ENCODE results near the gene CLIC4. TPM values are rescaled to one million over a fixed set of nuclear protein-coding genes. Genes with fewer than 3 reads are reported as not detected.

The CLIC4 gene
- total RNA-seq, 6 experiments from 2014 or later, result 517 to 729 (median 548) TPM

GRCh38 chr1:24859063-24860010 lies 114.1 kb downstream of the CLIC4 start:
- TF ChIP-seq CTCF (IDR thresholded peaks at IDR 0.05), result no peak
- H3K9me3 Mint-ChIP-seq, result no peaks in the 10 kb centered on the region
- H3K27me3 Mint-ChIP-seq (ENCODE audit: insufficient read depth), result peaks cover 7% of the 10 kb centered on the region
- DNase-seq, result no peak
- peaks cover 4% of the 10 kb centered on the region for H3K4me1 Mint-ChIP-seq (ENCODE audit: low read depth)
- no peak overlapping the region for H3K27ac Mint-ChIP-seq
- no peaks in the 10 kb centered on the region for H3K36me3 Mint-ChIP-seq (ENCODE audit: low read depth)
- H3K4me3 Mint-ChIP-seq, result no peak overlapping the region

- no peak overlapping the region for H3K27ac Mint-ChIP-seq
- H3K9me3 Mint-ChIP-seq, result no peaks in the 10 kb centered on the region
- no peak for TF ChIP-seq CTCF (IDR thresholded peaks at IDR 0.05)
- no peak for DNase-seq
- H3K36me3 Mint-ChIP-seq (ENCODE audit: low read depth), result no peaks in the 10 kb centered on the region
- H3K4me1 Mint-ChIP-seq (ENCODE audit: low read depth), result peaks cover 7% of the 10 kb centered on the region
- H3K4me3 Mint-ChIP-seq, result no peak overlapping the region
- H3K27me3 Mint-ChIP-seq (ENCODE audit: insufficient read depth), result peaks cover 2% of the 10 kb centered on the region
Measured at GRCh38 chr1:24860841-24861240, 115.6 kb downstream of the CLIC4 start.

- Mint-ChIP-seq H3K36me3 (ENCODE audit: low read depth) (no peaks in the 10 kb centered on the region), H3K27me3 (ENCODE audit: insufficient read depth) (peaks cover 2% of the 10 kb centered on the region), H3K4me1 (ENCODE audit: low read depth) (peaks cover 14% of the 10 kb centered on the region), H3K9me3 (no peaks in the 10 kb centered on the region), H3K27ac (no peak overlapping the region), H3K4me3 (no peak overlapping the region)
- DNase-seq, result no peak
- no peak for TF ChIP-seq CTCF (IDR thresholded peaks at IDR 0.05)
Measured at GRCh38 chr1:24861821-24862727, 116.8 kb downstream of the CLIC4 start.

GRCh38 chr1:24862775-24863483 lies 117.7 kb downstream of the CLIC4 start:
- no peaks in the 10 kb centered on the region for H3K36me3 Mint-ChIP-seq (ENCODE audit: low read depth)
- no peaks in the 10 kb centered on the region for H3K9me3 Mint-ChIP-seq
- peaks cover 2% of the 10 kb centered on the region for H3K27me3 Mint-ChIP-seq (ENCODE audit: insufficient read depth)
- no peak for DNase-seq
- TF ChIP-seq CTCF (IDR thresholded peaks at IDR 0.05), result no peak
- H3K27ac Mint-ChIP-seq, result no peak overlapping the region
- H3K4me3 Mint-ChIP-seq, result no peak overlapping the region
- H3K4me1 Mint-ChIP-seq (ENCODE audit: low read depth), result peaks cover 19% of the 10 kb centered on the region

GRCh38 chr1:24864370-24864777 lies 119.1 kb downstream of the CLIC4 start:
- H3K36me3 Mint-ChIP-seq (ENCODE audit: low read depth), result no peaks in the 10 kb centered on the region
- no peak for TF ChIP-seq CTCF (IDR thresholded peaks at IDR 0.05)
- no peaks in the 10 kb centered on the region for H3K9me3 Mint-ChIP-seq
- no peak overlapping the region for H3K27ac Mint-ChIP-seq
- peaks cover 5% of the 10 kb centered on the region for H3K27me3 Mint-ChIP-seq (ENCODE audit: insufficient read depth)
- no peak overlapping the region for H3K4me3 Mint-ChIP-seq
- H3K4me1 Mint-ChIP-seq (ENCODE audit: low read depth), result peaks cover 32% of the 10 kb centered on the region
- DNase-seq, result no peak
